A673 (cell line): Measurements from ENCODE around the gene SORD. TPM values are rescaled to one million over a fixed set of nuclear protein-coding genes. Genes with fewer than 3 reads are reported as not detected.
"Not testable (repeated sequence)": the region's sequence is repeated elsewhere in the genome, so short reads cannot be mapped to it uniquely, and the experiment has no call there.

Experiments
- BruUV-seq: library from RNA; stranded (reverse); fragments of 400-500 nt; replicated peaks from 2 replicates; lab custom pipeline; 2021; lab: Mats Ljungman, UMichigan
- CTCF ChIA-PET: fragments of 300-600 bp; sonication (Branson Sonifier 250); formaldehyde crosslinking; loops from one replicate; lab custom pipeline; 2022; ENCODE audit warnings: antibody characterized with exemption; lab: Charles Lee
- POLR2A ChIA-PET: fragments of 300-600 bp; sonication (Branson Sonifier 250); formaldehyde crosslinking; loops from one replicate; lab custom pipeline; 2022; ENCODE audit warnings: antibody characterized with exemption; ENCODE audit not compliant: low non-redundant PET; lab: Charles Lee
- DNase-seq: peaks from one replicate; pipeline ENCODE4 v3.0.0-alpha.2; 2015; ENCODE audit warnings: low spot score
- H3K27ac ChIP-seq: fragments of 200-600 bp; sonication (generic); 2 replicates; pipeline ENCODE4 v1.5.1; 2016; ENCODE audit warnings: mixed run types, low read depth, mild to moderate bottlenecking, mixed read lengths, antibody characterized with exemption, low read length; ENCODE audit not compliant: poor library complexity, severe bottlenecking
- H3K27me3 ChIP-seq: fragments of 200-600 bp; sonication (generic); replicated peaks from 2 replicates; pipeline ENCODE4 v1.6.1; 2017; ENCODE audit warnings: mixed run types, low read depth, mild to moderate bottlenecking, mixed read lengths, antibody characterized with exemption, low read length; ENCODE audit not compliant: insufficient read depth, poor library complexity
- H3K36me3 ChIP-seq: fragments of 200-600 bp; sonication (generic); 2 replicates; pipeline ENCODE4 v1.6.1; 2016; ENCODE audit warnings: mixed run types, mild to moderate bottlenecking, mixed read lengths, antibody characterized with exemption, low read length; ENCODE audit not compliant: insufficient read depth, poor library complexity, severe bottlenecking
- H3K4me1 ChIP-seq: fragments of 200-600 bp; sonication (generic); 2 replicates; pipeline ENCODE4 v1.6.1; 2017; ENCODE audit warnings: mixed run types, mild to moderate bottlenecking, mixed read lengths, antibody characterized with exemption, low read length; ENCODE audit not compliant: insufficient read depth, poor library complexity, severe bottlenecking
- H3K4me3 ChIP-seq: fragments of 200-600 bp; sonication (generic); 2 replicates; pipeline ENCODE4 v1.5.1; 2016; ENCODE audit warnings: low read depth, mixed run types, mild to moderate bottlenecking, mixed read lengths, low read length; ENCODE audit not compliant: poor library complexity, severe bottlenecking
- H3K9me3 ChIP-seq: fragments of 200-600 bp; sonication (generic); 2 replicates; pipeline ENCODE4 v1.6.1; 2016; ENCODE audit warnings: mixed run types, low read depth, mild to moderate bottlenecking, mixed read lengths, antibody characterized with exemption, low read length; ENCODE audit not compliant: poor library complexity, severe bottlenecking
- EZH2 ChIP-seq: fragments of 200-600 bp; sonication (generic); IDR thresholded peaks from 2 replicates; pipeline ENCODE4 v1.6.1; 2017; ENCODE audit warnings: borderline replicate concordance, low read depth, mild to moderate bottlenecking, mixed read lengths, antibody characterized with exemption, low read length; ENCODE audit not compliant: poor library complexity, severe bottlenecking
- intact Hi-C: fragments of 100-400 bp; cut with micrococcal nuclease; formaldehyde crosslinking; loops from one replicate; pipeline ENCODE4 v1.10.0; 2022; ENCODE audit not compliant: unreplicated experiment
- total RNA-seq: library from RNA; stranded (reverse); gene quantifications from 2 replicates; pipeline ENCODE4 v1.2.3, GENCODE V29; 2021
- TF ChIP-seq, protein P1 (sequence below): fragments of 300-800, 200-600 bp; sonication (generic); conservative IDR thresholded peaks from 2 replicates; pipeline ENCODE4 v1.5.1; 2017; ENCODE audit warnings: low read depth, mild to moderate bottlenecking, antibody characterized with exemption, low read length, moderate library complexity, mixed read lengths

Gene SORD
- total RNA-seq, 1 experiment from 2014 or later, result 286 TPM

DNA sequence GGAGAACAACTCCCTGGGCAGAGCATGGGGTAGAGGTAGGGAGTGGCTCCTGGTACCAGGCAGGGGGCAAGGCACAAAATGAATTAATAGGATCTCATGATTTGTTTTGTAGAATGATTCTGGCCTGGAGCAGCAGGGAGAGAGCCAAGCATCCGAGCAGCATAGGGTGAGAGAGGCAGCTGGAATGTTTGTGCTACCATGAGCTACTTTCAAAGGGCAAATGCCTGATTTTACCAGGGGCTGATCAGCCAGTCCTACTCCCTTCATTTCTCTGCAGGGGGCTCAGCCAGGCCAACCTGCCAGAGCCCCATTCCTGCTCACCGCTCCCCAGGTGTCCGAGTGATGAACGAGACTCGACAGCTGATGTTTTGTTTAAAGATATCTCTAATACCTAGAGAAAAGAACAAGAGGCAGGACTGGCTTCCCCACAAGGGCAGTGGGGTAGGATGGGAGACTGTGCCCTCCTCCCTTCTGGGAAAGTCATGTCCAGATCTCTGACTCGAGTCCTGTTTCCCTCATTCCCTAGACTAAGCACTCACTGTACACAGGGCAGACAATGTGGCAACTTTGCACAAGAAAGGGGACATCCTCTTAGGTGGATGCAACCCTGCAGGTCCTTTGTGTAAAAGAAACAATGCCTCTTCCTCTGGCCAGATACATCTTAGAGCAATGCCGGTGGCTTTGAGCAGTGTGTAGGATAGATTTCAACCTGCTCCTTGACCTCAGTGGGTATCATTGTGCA lies 78.1 kb downstream of the SORD start:
- BruUV-seq, result no TSS peak
- H3K36me3 ChIP-seq, result no peaks in the 10 kb centered on the region
- POLR2A ChIA-PET, result no interaction called here
- H3K4me3 ChIP-seq, result no peak overlapping the region
- H3K4me1 ChIP-seq, result no peaks in the 10 kb centered on the region
- DNase-seq, result no peak
- no peaks in the 10 kb centered on the region for H3K9me3 ChIP-seq
- CTCF ChIA-PET, result no interaction called here
- intact Hi-C loops, result no loop called here
- H3K27ac ChIP-seq, result no peak overlapping the region
- TF ChIP-seq, protein P1, sequence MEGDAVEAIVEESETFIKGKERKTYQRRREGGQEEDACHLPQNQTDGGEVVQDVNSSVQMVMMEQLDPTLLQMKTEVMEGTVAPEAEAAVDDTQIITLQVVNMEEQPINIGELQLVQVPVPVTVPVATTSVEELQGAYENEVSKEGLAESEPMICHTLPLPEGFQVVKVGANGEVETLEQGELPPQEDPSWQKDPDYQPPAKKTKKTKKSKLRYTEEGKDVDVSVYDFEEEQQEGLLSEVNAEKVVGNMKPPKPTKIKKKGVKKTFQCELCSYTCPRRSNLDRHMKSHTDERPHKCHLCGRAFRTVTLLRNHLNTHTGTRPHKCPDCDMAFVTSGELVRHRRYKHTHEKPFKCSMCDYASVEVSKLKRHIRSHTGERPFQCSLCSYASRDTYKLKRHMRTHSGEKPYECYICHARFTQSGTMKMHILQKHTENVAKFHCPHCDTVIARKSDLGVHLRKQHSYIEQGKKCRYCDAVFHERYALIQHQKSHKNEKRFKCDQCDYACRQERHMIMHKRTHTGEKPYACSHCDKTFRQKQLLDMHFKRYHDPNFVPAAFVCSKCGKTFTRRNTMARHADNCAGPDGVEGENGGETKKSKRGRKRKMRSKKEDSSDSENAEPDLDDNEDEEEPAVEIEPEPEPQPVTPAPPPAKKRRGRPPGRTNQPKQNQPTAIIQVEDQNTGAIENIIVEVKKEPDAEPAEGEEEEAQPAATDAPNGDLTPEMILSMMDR, result no peak
- TF ChIP-seq EZH2, result no peak
- H3K27me3 ChIP-seq, result no peaks in the 10 kb centered on the region

DNA sequence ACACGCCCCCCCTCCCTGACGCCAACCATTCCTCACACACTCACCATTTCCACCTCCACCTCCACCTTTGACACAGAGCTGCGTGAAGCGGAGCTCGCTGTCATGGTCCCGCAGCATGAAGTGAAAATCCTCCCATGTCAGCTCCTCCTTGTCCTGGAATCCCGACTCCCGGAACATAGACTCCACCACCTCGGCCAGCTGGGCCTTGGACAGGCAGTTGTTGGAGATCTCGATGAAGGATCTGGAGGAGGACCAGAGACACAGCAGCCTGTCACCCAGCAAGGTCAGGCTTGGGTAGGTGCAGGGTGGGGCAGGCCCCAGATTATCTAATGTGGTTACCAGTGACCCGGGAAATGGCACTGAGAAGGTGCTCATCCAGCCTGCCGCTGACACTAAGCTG lies 78.8 kb downstream of the SORD start:
- ChIA-PET CTCF (no interaction called here), POLR2A (no interaction called here)
- no TSS peak for BruUV-seq
- TF ChIP-seq, protein P1, result no peak
- no peak for TF ChIP-seq EZH2
- Histone ChIP-seq H3K27ac (no peak overlapping the region), H3K9me3 (no peaks in the 10 kb centered on the region), H3K4me1 (no peaks in the 10 kb centered on the region), H3K36me3 (no peaks in the 10 kb centered on the region), H3K27me3 (no peaks in the 10 kb centered on the region), H3K4me3 (no peak overlapping the region)
- intact Hi-C loops, result no loop called here
- DNase-seq, result no peak

DNA sequence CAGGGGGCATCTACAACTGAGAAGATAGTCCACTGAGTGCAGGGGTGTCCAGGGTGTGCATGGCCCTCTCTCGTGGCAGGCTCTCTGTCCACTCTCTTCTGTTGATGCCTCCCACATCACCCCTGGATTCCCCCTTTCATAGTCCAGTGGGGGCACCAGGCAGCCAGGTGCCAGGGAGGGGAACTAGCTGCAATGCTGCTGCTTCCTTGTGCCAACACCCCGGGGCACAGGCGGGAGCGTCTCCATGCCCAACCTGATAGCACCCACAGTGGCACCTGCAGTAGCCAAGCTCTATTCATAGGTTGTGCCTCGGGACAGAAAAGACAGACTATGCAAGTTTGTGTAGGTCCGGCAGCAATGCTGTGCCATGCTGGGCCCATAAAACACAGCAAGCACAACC lies 79.2 kb downstream of the SORD start:
- no TSS peak for BruUV-seq
- no peaks in the 10 kb centered on the region for H3K4me1 ChIP-seq
- intact Hi-C loops, result no loop called here
- DNase-seq, result no peak
- H3K9me3 ChIP-seq, result no peaks in the 10 kb centered on the region
- no peaks in the 10 kb centered on the region for H3K27me3 ChIP-seq
- H3K36me3 ChIP-seq, result no peaks in the 10 kb centered on the region
- ChIA-PET CTCF (no interaction called here), POLR2A (no interaction called here)
- no peak overlapping the region for H3K27ac ChIP-seq
- TF ChIP-seq EZH2, result no peak
- TF ChIP-seq, protein P1, result no peak
- H3K4me3 ChIP-seq, result no peak overlapping the region

DNA sequence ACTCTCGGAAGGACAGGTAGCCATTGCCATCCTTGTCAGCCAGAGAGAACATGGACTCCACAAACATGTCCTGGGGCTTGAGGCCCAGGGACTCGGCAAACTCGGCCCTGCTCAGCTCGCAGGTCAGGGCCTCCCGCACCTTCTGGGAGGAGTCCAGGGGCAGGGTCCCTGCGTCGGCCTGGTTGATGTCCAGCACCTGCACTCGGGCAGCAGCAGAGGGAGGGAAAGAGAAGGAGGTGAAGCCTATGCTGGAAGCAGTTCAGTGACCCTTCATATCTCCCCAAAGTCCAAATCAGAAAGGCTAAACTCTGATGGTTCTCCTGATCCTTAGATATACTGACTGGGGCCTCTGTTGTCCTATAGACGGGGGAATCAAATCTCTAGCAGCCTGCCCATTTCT lies 81.2 kb downstream of the SORD start:
- POLR2A ChIA-PET, H3K27ac ChIP-seq, H3K27me3 ChIP-seq: not testable (repeated sequence)

More for the DNA sequence above, 81.2 kb downstream of the SORD start:
- H3K9me3 ChIP-seq, H3K4me3 ChIP-seq, BruUV-seq, H3K36me3 ChIP-seq, CTCF ChIA-PET, intact Hi-C loops, H3K4me1 ChIP-seq, DNase-seq: not testable (repeated sequence)
